GM19328 (cell line): ENCODE measurements around the gene NEMP1.
A peak's percentile ranks its signal among the peaks of the same experiment; 100 is the strongest.
"Not testable (repeated sequence)": the region's sequence is repeated elsewhere in the genome, so short reads cannot be mapped to it uniquely, and the experiment has no call there.

Experiments used
- ATAC-seq: cut with Tn5 transposase; IDR thresholded peaks from one replicate; pipeline ENCODE4 v1.9.1; 2021; ENCODE audit warnings: mild to moderate bottlenecking, moderate library complexity; ENCODE audit not compliant: unreplicated experiment

The NEMP1 gene

GRCh38 chr12:57031138-57031725, 47.4 kb downstream of the NEMP1 start:
- ATAC-seq, result no peak

- ATAC-seq, result no peak
Measured at GRCh38 chr12:57029457-57029856, 49.1 kb downstream of the NEMP1 start.

- no peak for ATAC-seq
Measured at GRCh38 chr12:57027805-57028153, 50.8 kb downstream of the NEMP1 start.

GRCh38 chr12:57027011-57027804, 51.4 kb downstream of the NEMP1 start:
- ATAC-seq, result no peak

GRCh38 chr12:57025196-57025595, 53.4 kb downstream of the NEMP1 start:
- ATAC-seq, result no peak

- ATAC-seq, result not testable (repeated sequence)
Measured at GRCh38 chr12:57022324-57022723, 56.3 kb downstream of the NEMP1 start.

GRCh38 chr12:57019983-57020719, 58.4 kb downstream of the NEMP1 start:
- ATAC-seq, result no peak

GRCh38 chr12:57018906-57019305, 59.7 kb downstream of the NEMP1 start:
- ATAC-seq, result no peak

- ATAC-seq, result not testable (repeated sequence)
Measured at GRCh38 chr12:57018353-57018752, 60.2 kb downstream of the NEMP1 start.

- ATAC-seq, result no peak
Measured at GRCh38 chr12:57016348-57016747, 62.2 kb downstream of the NEMP1 start, which contains the start of gene TAC3. TSS of gene TAC3 (minus strand) at chr12:57016529. CDS start at chr12:57015797, 732 bp downstream.

GRCh38 chr12:57012600-57013465, 65.8 kb downstream of the NEMP1 start:
- no peak for ATAC-seq

GRCh38 chr12:57011438-57012424, 66.9 kb downstream of the NEMP1 start:
- ATAC-seq, result no peak

- no peak for ATAC-seq
Measured at GRCh38 chr12:57010627-57011247, 67.9 kb downstream of the NEMP1 start.

- no peak for ATAC-seq
Measured at GRCh38 chr12:57009949-57010626, 68.5 kb downstream of the NEMP1 start.

GRCh38 chr12:57008178-57008577, 70.4 kb downstream of the NEMP1 start:
- no peak for ATAC-seq

GRCh38 chr12:57006809-57007475, 71.6 kb downstream of the NEMP1 start:
- no peak for ATAC-seq

- peak; percentile 64 for ATAC-seq
Measured at GRCh38 chr12:57005980-57006808, 72.4 kb downstream of the NEMP1 start, which contains the start of gene ZBTB39. TSS of gene ZBTB39 (minus strand) at chr12:57006546. CDS start at chr12:57004917, 1,629 bp downstream.
